Lower leg skin (tissue), 3 donors: ENCODE measurements around the gene SUDS3.

Experiments
- CTCF ChIP-seq, 3 donors: fragments of 450-650 bp; IDR thresholded peaks; one replicate each; pipeline ENCODE4 v1.5.1; 2016; ENCODE audit warnings: antibody characterized with exemption in 3 of 3, mild to moderate bottlenecking in 3 of 3, moderate library complexity in 2 of 3
- POLR2A ChIP-seq, 2 donors: fragments of 450-650 bp; IDR thresholded peaks; one replicate each; pipeline ENCODE4 v1.6.1; 2016 to 2017; ENCODE audit warnings: antibody characterized with exemption in 2 of 2, mild to moderate bottlenecking in 1 of 2, moderate library complexity in 1 of 2

GRCh38 chr12:118404876-118405521, 28.6 kb downstream of the SUDS3 start:
- TF ChIP-seq POLR2A (IDR thresholded peaks at IDR 0.05) (no peak), CTCF (IDR thresholded peaks at IDR 0.05) (peak in 1 of 3 donors; percentile 28)
